Measurements from ENCODE around the gene NCSTN. TPM values are rescaled to one million over a fixed set of nuclear protein-coding genes. Genes with fewer than 3 reads are reported as not detected.
A peak's percentile ranks its signal among the peaks of the same experiment; 100 is the strongest.

The NCSTN gene
- total and polyA plus RNA-seq, 8 donors, result 14.5 to 123 (median 41.8) TPM

- peak in 1 of 2 donors; percentile 44 for DNase-seq
- intact Hi-C loops (cut with DNase I; ENCODE audit: low total_unique reads), result no loop called here
- no peak overlapping the region for H3K27ac ChIP-seq
Observed at GRCh38 chr1:160402001-160402795, 59.0 kb downstream of the NCSTN start.

GRCh38 chr1:160403244-160403643, 60.1 kb downstream of the NCSTN start:
- DNase-seq, result no peak
- no peaks in the 10 kb centered on the region for H3K9me3 ChIP-seq
- 55 to 68% (median 64%) methylated on average over 3 of the region's 3 CpGs for WGBS, 5 donors
- H3K27me3 ChIP-seq, result peaks cover 0 to 19% (median 7%) of the 10 kb centered on the region in 3 donors
- H3K36me3 ChIP-seq, result no peaks in the 10 kb centered on the region
- no peak overlapping the region for H3K27ac ChIP-seq
- H3K4me3 ChIP-seq, result no peak overlapping the region
- no peak for TF ChIP-seq POLR2AphosphoS5 (IDR thresholded peaks at IDR 0.05)
- TF ChIP-seq POLR2A (IDR thresholded peaks at IDR 0.05), result no peak
- TF ChIP-seq EP300 (IDR thresholded peaks at IDR 0.05), result no peak
- TF ChIP-seq CTCF (IDR thresholded peaks at IDR 0.05), result no peak
- H3K4me1 ChIP-seq, result peaks cover 9 to 42% (median 28%) of the 10 kb centered on the region in 4 donors
- intact Hi-C loops (cut with DNase I; ENCODE audit: low total_unique reads), result no loop called here

More at GRCh38 chr1:160402001-160402795, 59.0 kb downstream of the NCSTN start:
- H3K27me3 ChIP-seq, result peaks cover 0 to 19% (median 7%) of the 10 kb centered on the region in 3 donors
- H3K4me3 ChIP-seq, result peak overlapping the region in 3 of 4 donors; percentile 79 to 86 (median 81)
- peaks cover 9 to 32% (median 28%) of the 10 kb centered on the region in 4 donors for H3K4me1 ChIP-seq
- no peak for TF ChIP-seq POLR2A (IDR thresholded peaks at IDR 0.05)
- TF ChIP-seq POLR2AphosphoS5 (IDR thresholded peaks at IDR 0.05), result no peak
- TF ChIP-seq CTCF (IDR thresholded peaks at IDR 0.05), result no peak
- no peak for TF ChIP-seq EP300 (IDR thresholded peaks at IDR 0.05)
- no peaks in the 10 kb centered on the region for H3K36me3 ChIP-seq
- WGBS, 5 donors, result 61 to 72% (median 64%) methylated on average over 9 of the region's 9 CpGs
- no peaks in the 10 kb centered on the region for H3K9me3 ChIP-seq

- H3K27me3 ChIP-seq, result peaks cover 0 to 19% (median 7%) of the 10 kb centered on the region in 3 donors
- no peaks in the 10 kb centered on the region for H3K9me3 ChIP-seq
- no peak overlapping the region for H3K27ac ChIP-seq
- H3K4me1 ChIP-seq, result peaks cover 9 to 46% (median 28%) of the 10 kb centered on the region in 4 donors
- H3K36me3 ChIP-seq, result no peaks in the 10 kb centered on the region
- 87 to 95% (median 90%) methylated on average over 3 of the region's 3 CpGs for WGBS, 5 donors
- TF ChIP-seq POLR2A (IDR thresholded peaks at IDR 0.05) (no peak), EP300 (IDR thresholded peaks at IDR 0.05) (no peak), CTCF (IDR thresholded peaks at IDR 0.05) (no peak), POLR2AphosphoS5 (IDR thresholded peaks at IDR 0.05) (no peak)
- no peak overlapping the region for H3K4me3 ChIP-seq
- intact Hi-C loops (cut with DNase I; ENCODE audit: low total_unique reads), result no loop called here
- no peak for DNase-seq
Observed at GRCh38 chr1:160404094-160404493, 60.9 kb downstream of the NCSTN start.

- Histone ChIP-seq H3K27me3 (peaks cover 0 to 14% (median 3%) of the 10 kb centered on the region in 3 donors), H3K4me3 (no peak overlapping the region), H3K4me1 (peaks cover 9 to 37% (median 23%) of the 10 kb centered on the region in 4 donors), H3K9me3 (no peaks in the 10 kb centered on the region), H3K27ac (no peak overlapping the region), H3K36me3 (no peaks in the 10 kb centered on the region)
- DNase-seq, result no peak
- intact Hi-C loops (cut with DNase I; ENCODE audit: low total_unique reads), result no loop called here
- TF ChIP-seq POLR2A (IDR thresholded peaks at IDR 0.05) (no peak), EP300 (IDR thresholded peaks at IDR 0.05) (no peak), POLR2AphosphoS5 (IDR thresholded peaks at IDR 0.05) (no peak), CTCF (IDR thresholded peaks at IDR 0.05) (no peak)
- WGBS, 5 donors, result 81 to 94% (median 84%) methylated on average over 2 of the region's 2 CpGs
Observed at GRCh38 chr1:160405331-160405877, 62.2 kb downstream of the NCSTN start.

All from stomach (tissue), 9 donors.